Natural killer cell (primary cell): Measurements from ENCODE around the gene PHACTR1. TPM values are rescaled to one million over a fixed set of nuclear protein-coding genes. Genes with fewer than 3 reads are reported as not detected.

ENCODE experiments used
- ATAC-seq, 3 donors: fragments of 150-1000 bp in 2 of 3; fragments of 200-7000 bp in 1 of 3; cut with Tn5 transposase; 1 replicate in 1 of 3; 2 replicates in 2 of 3; pipeline ENCODE4 v1.10.0; 2021; ENCODE audit warnings: mild to moderate bottlenecking in 2 of 3, moderate library complexity in 2 of 3
- DNase-seq, 2 donors: peaks; one replicate each; pipeline versions ENCODE4 v3.0.0 to v3.0.0-alpha.2; 2013 to 2021; ENCODE audit warnings: mixed read lengths in 1 of 2
- H3K27ac ChIP-seq: one replicate; pipeline ENCODE4 v1.5.1; 2013; ENCODE audit warnings: mild to moderate bottlenecking, low read length
- H3K27me3 ChIP-seq: one replicate; pipeline ENCODE4 v1.6.1; 2013; ENCODE audit warnings: low read length; ENCODE audit not compliant: control insufficient read depth, insufficient read depth
- H3K36me3 ChIP-seq: one replicate; pipeline ENCODE4 v1.6.1; 2013; ENCODE audit warnings: low read length; ENCODE audit not compliant: control insufficient read depth, insufficient read depth
- H3K4me1 ChIP-seq: one replicate; pipeline ENCODE4 v1.6.1; 2013; ENCODE audit warnings: low read length; ENCODE audit not compliant: control insufficient read depth, insufficient read depth
- H3K4me3 ChIP-seq: one replicate; pipeline ENCODE4 v1.5.1; 2013; ENCODE audit warnings: low read length
- H3K9me3 ChIP-seq: one replicate; pipeline ENCODE4 v1.6.1; 2013; ENCODE audit warnings: low read length; ENCODE audit not compliant: control insufficient read depth, insufficient read depth
- H3K27ac Mint-ChIP-seq, 2 donors: one replicate each; pipeline ENCODE4 v1.8.0; 2022; ENCODE audit warnings: mild to moderate bottlenecking in 2 of 2, mixed read lengths in 2 of 2, moderate library complexity in 1 of 2
- H3K27me3 Mint-ChIP-seq, 2 donors: one replicate each; pipeline ENCODE4 v1.8.0; 2022; ENCODE audit warnings: low read depth in 2 of 2, mixed read lengths in 2 of 2
- H3K36me3 Mint-ChIP-seq: one replicate; pipeline ENCODE4 v1.8.0; 2022; ENCODE audit warnings: mixed read lengths
- H3K4me1 Mint-ChIP-seq, 2 donors: one replicate each; pipeline ENCODE4 v1.8.0; 2022; ENCODE audit warnings: mixed read lengths in 2 of 2
- H3K4me3 Mint-ChIP-seq: one replicate; pipeline ENCODE4 v1.8.0; 2022; ENCODE audit warnings: mild to moderate bottlenecking, moderate library complexity, mixed read lengths
- H3K9me3 Mint-ChIP-seq, 2 donors: one replicate each; pipeline ENCODE4 v1.8.0; 2022; ENCODE audit warnings: mixed read lengths in 2 of 2
- CTCF ChIP-seq: fragments of 200-600 bp; IDR thresholded peaks from one replicate; pipeline ENCODE4 v1.8.0; 2022; ENCODE audit warnings: antibody characterized with exemption
- WGBS: methylation state at CpG from one replicate; pipeline ENCODE4 v1.1.7; 2013; ENCODE audit warnings: missing lambda C conversion rate; ENCODE audit not compliant: insufficient coverage; 5-methylcytosine and 5-hydroxymethylcytosine counted together
- intact Hi-C: fragments of 100-400 bp; cut with micrococcal nuclease; formaldehyde crosslinking; loops from one replicate; pipeline ENCODE4 v1.14.2; 2022
- total RNA-seq, 4 donors: library from RNA; stranded (reverse); fragments of 120-200 nt in 1 of 4; gene quantifications; one replicate each; pipeline versions ENCODE4 v1.2.3 to v1.2.4, GENCODE V29; 2013 to 2022

Gene PHACTR1
- total RNA-seq, 3 donors from 2014 or later (not counting 1 experiment from before 2014, with no cell fraction given): 5.2 to 19.0 (median 5.4) TPM

- WGBS: 62% methylated on average over 2 of the region's 2 CpGs
- intact Hi-C loops: no loop called here
- H3K27ac Mint-ChIP-seq: no peak overlapping the region
- DNase-seq: no peak
- no peaks in the 10 kb centered on the region for H3K36me3 Mint-ChIP-seq
- no peaks in the 10 kb centered on the region for H3K4me1 ChIP-seq
- peaks cover 10 to 17% of the 10 kb centered on the region in 2 donors for H3K27me3 Mint-ChIP-seq
- H3K4me3 Mint-ChIP-seq: no peak overlapping the region
- H3K9me3 Mint-ChIP-seq: no peaks in the 10 kb centered on the region
- H3K27ac ChIP-seq: no peak overlapping the region
- no peak for TF ChIP-seq CTCF
- H3K36me3 ChIP-seq: no peaks in the 10 kb centered on the region
- no peaks in the 10 kb centered on the region for H3K9me3 ChIP-seq
- no peak overlapping the region for H3K4me3 ChIP-seq
- peaks cover 2% of the 10 kb centered on the region for H3K27me3 ChIP-seq
- ATAC-seq: no peak
- H3K4me1 Mint-ChIP-seq: no peaks in the 10 kb centered on the region
These were observed 110.0 kb downstream of the PHACTR1 start for GRCh38 chr6:12826584-12826983.

- no peaks in the 10 kb centered on the region for H3K36me3 Mint-ChIP-seq
- Histone ChIP-seq H3K27me3 (peaks cover 2% of the 10 kb centered on the region), H3K4me1 (no peaks in the 10 kb centered on the region), H3K27ac (no peak overlapping the region), H3K4me3 (no peak overlapping the region), H3K36me3 (no peaks in the 10 kb centered on the region), H3K9me3 (no peaks in the 10 kb centered on the region)
- 80% methylated on average over 2 of the region's 2 CpGs for WGBS
- no peaks in the 10 kb centered on the region for H3K9me3 Mint-ChIP-seq
- no peak overlapping the region for H3K27ac Mint-ChIP-seq
- peaks cover 6 to 12% of the 10 kb centered on the region in 2 donors for H3K27me3 Mint-ChIP-seq
- intact Hi-C loops: no loop called here
- no peak overlapping the region for H3K4me3 Mint-ChIP-seq
- DNase-seq (no peak), ATAC-seq (no peak)
- no peaks in the 10 kb centered on the region for H3K4me1 Mint-ChIP-seq
- TF ChIP-seq CTCF: no peak
These were observed 111.4 kb downstream of the PHACTR1 start for GRCh38 chr6:12827921-12828320.

- H3K27me3 Mint-ChIP-seq: peaks cover 14 to 37% of the 10 kb centered on the region in 2 donors
- H3K9me3 ChIP-seq: no peaks in the 10 kb centered on the region
- ATAC-seq (no peak), DNase-seq (no peak)
- no peak for TF ChIP-seq CTCF
- no peak overlapping the region for H3K4me3 ChIP-seq
- no peaks in the 10 kb centered on the region for H3K4me1 Mint-ChIP-seq
- 57% methylated on average over 4 of the region's 4 CpGs for WGBS
- no peak overlapping the region for H3K27ac ChIP-seq
- no peaks in the 10 kb centered on the region for H3K4me1 ChIP-seq
- no peak overlapping the region for H3K27ac Mint-ChIP-seq
- no peaks in the 10 kb centered on the region for H3K36me3 ChIP-seq
- H3K4me3 Mint-ChIP-seq: no peak overlapping the region
- H3K9me3 Mint-ChIP-seq: peaks cover 0 to 6% of the 10 kb centered on the region in 2 donors
- H3K36me3 Mint-ChIP-seq: no peaks in the 10 kb centered on the region
- intact Hi-C loops: no loop called here
- H3K27me3 ChIP-seq: peaks cover 2% of the 10 kb centered on the region
These were observed 115.7 kb downstream of the PHACTR1 start for GRCh38 chr6:12832226-12832735.

GRCh38 chr6:12836009-12836408 is 119.4 kb downstream of the PHACTR1 start:
- no peak for TF ChIP-seq CTCF
- Histone ChIP-seq H3K27ac (no peak overlapping the region), H3K27me3 (no peaks in the 10 kb centered on the region), H3K4me3 (no peak overlapping the region), H3K4me1 (no peaks in the 10 kb centered on the region), H3K36me3 (no peaks in the 10 kb centered on the region), H3K9me3 (peaks cover 5% of the 10 kb centered on the region)
- ATAC-seq (no peak), DNase-seq (no peak)
- Mint-ChIP-seq H3K36me3 (no peaks in the 10 kb centered on the region), H3K9me3 (peaks cover 0 to 8% of the 10 kb centered on the region in 2 donors), H3K27me3 (peaks cover 11 to 26% of the 10 kb centered on the region in 2 donors), H3K4me1 (no peaks in the 10 kb centered on the region), H3K4me3 (no peak overlapping the region), H3K27ac (no peak overlapping the region)
- intact Hi-C loops: no loop called here
- WGBS: 80% methylated on average over 1 of the region's 2 CpGs
